GM23248 (cell line): ENCODE results near the gene PDGFC. TPM values are rescaled to one million over a fixed set of nuclear protein-coding genes. Genes with fewer than 3 reads are reported as not detected.

Source experiments
- DNase-seq: peaks from one replicate; pipeline ENCODE4 v3.0.0-alpha.2; 2015
- H2AFZ ChIP-seq: fragments of 200-600 bp; sonication (generic); 2 replicates; pipeline ENCODE4 v1.6.1; 2016; ENCODE audit warnings: antibody characterized with exemption
- H3F3A ChIP-seq: fragments of 200-600 bp; sonication (generic); 2 replicates; pipeline ENCODE4 v1.6.1; 2016; ENCODE audit warnings: mild to moderate bottlenecking, antibody characterized with exemption, mixed run types; ENCODE audit not compliant: insufficient read depth
- H3K27ac ChIP-seq: fragments of 200-600 bp; sonication (generic); 2 replicates; pipeline ENCODE4 v1.5.1; 2016; ENCODE audit warnings: mild to moderate bottlenecking
- H3K27me3 ChIP-seq: fragments of 200-600 bp; sonication (generic); replicated peaks from 2 replicates; pipeline ENCODE4 v1.6.1; 2016; ENCODE audit warnings: mild to moderate bottlenecking; ENCODE audit not compliant: insufficient read depth
- H3K36me3 ChIP-seq: fragments of 200-600 bp; sonication (generic); 2 replicates; pipeline ENCODE4 v1.6.1; 2016; ENCODE audit warnings: low read depth, mild to moderate bottlenecking
- H3K4me1 ChIP-seq: fragments of 200-600 bp; sonication (generic); 2 replicates; pipeline ENCODE4 v1.6.1; 2016; ENCODE audit warnings: mild to moderate bottlenecking; ENCODE audit not compliant: insufficient read depth
- H3K4me2 ChIP-seq: fragments of 200-600 bp; sonication (generic); one replicate; pipeline ENCODE4 v1.6.1; 2016; ENCODE audit warnings: mild to moderate bottlenecking; ENCODE audit not compliant: unreplicated experiment
- H3K4me3 ChIP-seq: fragments of 200-600 bp; sonication (generic); 2 replicates; pipeline ENCODE4 v1.5.1; 2016; ENCODE audit warnings: mild to moderate bottlenecking
- H3K79me2 ChIP-seq: fragments of 200-600 bp; sonication (generic); 2 replicates; pipeline ENCODE4 v1.6.1; 2016; ENCODE audit warnings: mild to moderate bottlenecking; ENCODE audit not compliant: insufficient read depth
- H3K9ac ChIP-seq: fragments of 200-600 bp; sonication (generic); 2 replicates; pipeline ENCODE4 v1.6.1; 2016; ENCODE audit warnings: mild to moderate bottlenecking
- H3K9me2 ChIP-seq: fragments of 200-600 bp; sonication (generic); 2 replicates; pipeline ENCODE4 v1.6.1; 2016; ENCODE audit warnings: mixed run types, mild to moderate bottlenecking, moderate library complexity; ENCODE audit not compliant: insufficient read depth
- H3K9me3 ChIP-seq: fragments of 200-600 bp; sonication (generic); one replicate; pipeline ENCODE4 v1.6.1; 2017; ENCODE audit warnings: low read depth
- H4K20me1 ChIP-seq: fragments of 200-600 bp; sonication (generic); 2 replicates; pipeline ENCODE4 v1.6.0; 2016; ENCODE audit not compliant: insufficient read depth
- EZH2 ChIP-seq: fragments of 200-600 bp; sonication (generic); IDR thresholded peaks from 2 replicates; pipeline ENCODE4 v1.6.1; 2018; ENCODE audit warnings: antibody characterized with exemption, mild to moderate bottlenecking; ENCODE audit not compliant: insufficient read depth, poor library complexity, severe bottlenecking
- EZH2phosphoT487 ChIP-seq: fragments of 200-600 bp; sonication (generic); IDR thresholded peaks from 2 replicates; pipeline ENCODE4 v1.6.1; 2018; ENCODE audit warnings: antibody characterized with exemption, moderate library complexity, mild to moderate bottlenecking, low read depth; ENCODE audit not compliant: insufficient read depth
- WGBS, 2 experiments: methylation state at CpG; one replicate each; pipeline ENCODE4 v1.1.6; 2015 to 2017; ENCODE audit warnings: low lambda C conversion rate in 2 of 2, low coverage in 1 of 2; ENCODE audit errors: missing lambda C conversion rate in 2 of 2; 5-methylcytosine and 5-hydroxymethylcytosine counted together
- in situ Hi-C: fragments of 300-500 bp; cut with MboI; formaldehyde crosslinking; loops from 2 replicates; pipeline ENCODE4 v1.15.0; 2020
- polyA plus RNA-seq: library from polyadenylated mRNA; unstranded; fragments of >200 nt; fragmentation: Nextera tagmentation; extraction: Ambion mirVana; gene quantifications from 2 replicates; pipeline ENCODE4 v1.2.1, GENCODE V29; 2016
- total RNA-seq: library from RNA; depleted of rRNA; stranded (reverse); fragments of >200 nt; shearing (Covaris generic); gene quantifications from 2 replicates; pipeline ENCODE4 v1.2.3, GENCODE V29; 2014

PDGFC gene
- total and polyA plus RNA-seq, 2 experiments from 2014 or later: 26.5 to 64.4 TPM

DNA sequence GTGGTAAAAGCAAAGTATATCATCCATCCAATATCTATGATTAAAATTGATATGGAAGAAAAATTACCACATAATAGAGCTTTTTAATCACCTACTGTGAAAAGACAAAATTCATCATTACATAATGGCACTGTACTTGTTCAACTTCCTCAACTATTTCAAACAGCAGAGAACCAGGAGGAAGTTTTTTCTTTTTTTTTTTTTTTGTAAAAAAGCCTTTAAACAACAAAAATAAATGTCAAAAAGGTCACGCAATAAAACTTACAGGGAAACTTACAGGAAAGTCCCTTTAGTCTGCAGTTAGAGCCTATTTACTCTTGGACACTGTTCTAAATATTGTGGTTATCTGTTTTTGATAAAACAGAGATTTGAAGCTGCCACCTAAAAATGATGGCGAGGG is 4.8 kb downstream of the PDGFC start:
- in situ Hi-C loops: loop anchor here (10.0 to 25.0 kb wide), 3 partner anchors 280 to 1005 kb away; partner anchors contain the start of gene CTSO
- no peaks in the 10 kb centered on the region for H4K20me1 ChIP-seq
- DNase-seq: no peak
- H3K9me3 ChIP-seq: no peaks in the 10 kb centered on the region
- no peak overlapping the region for H3K4me3 ChIP-seq
- H3K79me2 ChIP-seq: peaks cover 85% of the 10 kb centered on the region
- H3K4me1 ChIP-seq: peaks cover 52% of the 10 kb centered on the region
- H2AFZ ChIP-seq: no peak overlapping the region
- H3K36me3 ChIP-seq: no peaks in the 10 kb centered on the region
- no peak overlapping the region for H3K4me2 ChIP-seq
- no peaks in the 10 kb centered on the region; the same call in 1 of the 2 replicates for H3K9me2 ChIP-seq
- H3K27ac ChIP-seq: no peak overlapping the region
- no peak for TF ChIP-seq EZH2phosphoT487
- no peak for TF ChIP-seq EZH2
- no peak overlapping the region for H3K9ac ChIP-seq
- WGBS, 2 experiments: 96 to 100% methylated on average over 2 of the region's 2 CpGs
- peaks cover 35% of the 10 kb centered on the region for H3F3A ChIP-seq
- no peaks in the 10 kb centered on the region for H3K27me3 ChIP-seq

- H3K4me1 ChIP-seq: peaks cover 70% of the 10 kb centered on the region
- peak overlapping the region; percentile 73 for H3K27ac ChIP-seq
- H4K20me1 ChIP-seq: no peaks in the 10 kb centered on the region
- peak overlapping the region; percentile 70 for H3K4me2 ChIP-seq
- 51 to 55% methylated on average over 3 of the region's 3 CpGs for whole genome bisulfite sequencing, 2 experiments
- H3K9ac ChIP-seq: no peak overlapping the region; the same call in 1 of the 2 replicates
- H3K9me2 ChIP-seq: no peaks in the 10 kb centered on the region; the same call in 1 of the 2 replicates
- DNase-seq: no peak
- TF ChIP-seq EZH2 (no peak), EZH2phosphoT487 (no peak)
- H3K36me3 ChIP-seq: no peaks in the 10 kb centered on the region
- H2AFZ ChIP-seq: no peak overlapping the region
- no peak overlapping the region for H3K4me3 ChIP-seq
- no peaks in the 10 kb centered on the region for H3K27me3 ChIP-seq
- peaks cover 95% of the 10 kb centered on the region for H3K79me2 ChIP-seq
- H3F3A ChIP-seq: peaks cover 50% of the 10 kb centered on the region
- H3K9me3 ChIP-seq: no peaks in the 10 kb centered on the region
- in situ Hi-C loops: loop anchor here (10.0 to 25.0 kb wide), 3 partner anchors 276 to 1001 kb away; partner anchors contain the start of gene CTSO
Measured at GRCh38 chr4:156963419-156963818, 8.2 kb downstream of the PDGFC start.

DNA sequence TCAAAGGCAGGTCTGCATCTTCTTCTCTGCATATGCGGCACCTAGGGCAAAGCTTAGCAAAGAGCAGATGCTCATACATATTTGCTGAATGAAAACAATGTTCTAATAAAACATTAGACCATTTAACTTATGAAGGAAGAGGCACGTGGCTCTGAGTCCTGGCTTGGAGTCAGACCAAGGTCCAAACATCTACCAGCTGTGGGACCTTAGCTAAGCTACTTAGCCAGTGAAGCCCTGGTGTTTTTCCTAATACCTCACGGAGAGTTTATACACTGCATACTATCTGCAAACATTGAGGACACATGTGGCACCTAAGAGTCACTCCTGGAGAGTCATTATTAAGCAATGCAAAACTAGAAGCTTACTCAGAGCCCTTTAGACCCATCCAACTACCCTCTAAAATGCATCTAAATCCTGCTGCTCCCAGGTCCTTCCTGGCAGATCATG is 9.0 kb downstream of the PDGFC start:
- Histone ChIP-seq H3K4me1 (peaks cover 73% of the 10 kb centered on the region), H3K9me3 (no peaks in the 10 kb centered on the region), H3F3A (peaks cover 58% of the 10 kb centered on the region), H3K4me3 (peak overlapping the region; percentile 50), H3K4me2 (peak overlapping the region; percentile 70), H3K9ac (peak overlapping the region; percentile 41), H3K27me3 (no peaks in the 10 kb centered on the region), H2AFZ (no peak overlapping the region), H3K79me2 (peaks cover 95% of the 10 kb centered on the region), H3K36me3 (no peaks in the 10 kb centered on the region), H3K27ac (peak overlapping the region; percentile 73), H3K9me2 (no peaks in the 10 kb centered on the region; the same call in 1 of the 2 replicates), H4K20me1 (no peaks in the 10 kb centered on the region)
- DNase-seq: peak; percentile 89
- TF ChIP-seq EZH2: no peak
- TF ChIP-seq EZH2phosphoT487: no peak
- 0 to 3% methylated on average over 3 of the region's 3 CpGs for WGBS, 2 experiments
- in situ Hi-C loops: loop anchor here (10.0 to 25.0 kb wide), 3 partner anchors 275 to 1000 kb away; partner anchors contain the start of gene CTSO

DNA sequence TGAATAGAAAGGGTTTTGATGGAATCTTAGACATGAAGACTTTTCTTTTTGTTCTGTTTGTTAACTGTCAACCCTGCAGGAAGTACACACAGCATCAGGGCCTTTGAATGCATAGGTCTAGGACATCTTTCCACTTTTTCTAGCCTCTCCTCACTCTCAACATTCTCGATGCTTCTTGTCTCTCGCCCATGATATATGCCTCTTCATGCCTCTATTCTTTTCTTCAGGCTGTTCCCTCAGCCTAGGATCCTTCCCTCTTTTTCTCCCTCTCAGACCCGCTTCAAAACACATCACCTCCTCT is 9.6 kb downstream of the PDGFC start:
- TF ChIP-seq EZH2: no peak
- no peak for TF ChIP-seq EZH2phosphoT487
- Histone ChIP-seq H3K36me3 (no peaks in the 10 kb centered on the region), H3K9me3 (no peaks in the 10 kb centered on the region), H3K27ac (peak overlapping the region; percentile 73), H3K9ac (peak overlapping the region; percentile 41), H2AFZ (no peak overlapping the region), H3K4me1 (peaks cover 78% of the 10 kb centered on the region), H3K79me2 (peaks cover 95% of the 10 kb centered on the region), H3K27me3 (no peaks in the 10 kb centered on the region), H3K9me2 (no peaks in the 10 kb centered on the region; the same call in 1 of the 2 replicates), H3K4me2 (peak overlapping the region; percentile 70), H4K20me1 (no peaks in the 10 kb centered on the region), H3K4me3 (peak overlapping the region; percentile 50), H3F3A (peaks cover 58% of the 10 kb centered on the region)
- WGBS, 2 experiments: 97 to 98% methylated on average over 3 of the region's 3 CpGs
- in situ Hi-C loops: loop anchor here (10.0 to 25.0 kb wide), 3 partner anchors 275 to 1000 kb away; partner anchors contain the start of gene CTSO
- DNase-seq: no peak
